Retinal pigment epithelial cell (primary cell): ENCODE data around the gene EXOSC9.

Experiments
- DNase-seq: peaks from one replicate; pipeline ENCODE4 v3.0.0-alpha.2; 2010; ENCODE audit warnings: low read depth
- H3K4me3 ChIP-seq: 2 replicates; pipeline ENCODE4 v1.5.1; 2011; ENCODE audit warnings: mild to moderate bottlenecking, low read length, control low read depth, moderate library complexity
- CTCF ChIP-seq: conservative IDR thresholded peaks from 2 replicates; pipeline ENCODE4 v1.5.1; 2011; ENCODE audit warnings: low read depth, low read length, control low read depth, inconsistent platforms

The EXOSC9 gene

GRCh38 chr4:121846662-121847061 lies 45.5 kb downstream of the EXOSC9 start:
- DNase-seq: no peak
- TF ChIP-seq CTCF: no peak
- H3K4me3 ChIP-seq: no peak overlapping the region

- TF ChIP-seq CTCF: no peak
- no peak for DNase-seq
- no peak overlapping the region for H3K4me3 ChIP-seq
Measured at GRCh38 chr4:121851354-121851753, 50.2 kb downstream of the EXOSC9 start.

- no peak for DNase-seq
- H3K4me3 ChIP-seq: no peak overlapping the region
- no peak for TF ChIP-seq CTCF
Measured at GRCh38 chr4:121860121-121860520, 59.0 kb downstream of the EXOSC9 start.

- DNase-seq: no peak
- no peak overlapping the region for H3K4me3 ChIP-seq
- no peak for TF ChIP-seq CTCF
Measured at GRCh38 chr4:121861426-121861825, 60.3 kb downstream of the EXOSC9 start.

GRCh38 chr4:121863799-121864198 lies 62.7 kb downstream of the EXOSC9 start:
- TF ChIP-seq CTCF: no peak
- H3K4me3 ChIP-seq: no peak overlapping the region
- no peak for DNase-seq
